Karpas-422 (cell line): Measurements from ENCODE around the gene TBC1D30. TPM values are rescaled to one million over a fixed set of nuclear protein-coding genes. Genes with fewer than 3 reads are reported as not detected.

Source experiments
- DNase-seq: peaks from one replicate; pipeline ENCODE4 v3.0.0-alpha.2; 2015
- H2AFZ ChIP-seq: fragments of 200-600 bp; sonication (generic); 2 replicates; pipeline ENCODE4 v1.6.1; 2014; ENCODE audit warnings: antibody characterized with exemption, low read length, mixed read lengths
- H3K27ac ChIP-seq: fragments of 200-600 bp; sonication (generic); 2 replicates; pipeline ENCODE4 v1.5.1; 2014; ENCODE audit warnings: mild to moderate bottlenecking, low read length, moderate library complexity
- H3K27me3 ChIP-seq: fragments of 200-600 bp; sonication (generic); 2 replicates; pipeline ENCODE4 v1.6.1; 2014; ENCODE audit warnings: low read length, mixed read lengths
- H3K36me3 ChIP-seq: fragments of 200-600 bp; sonication (generic); 2 replicates; pipeline ENCODE4 v1.6.1; 2014; ENCODE audit warnings: low read length, mixed read lengths; ENCODE audit not compliant: insufficient read depth
- H3K4me1 ChIP-seq: fragments of 200-600 bp; sonication (generic); 2 replicates; pipeline ENCODE4 v1.6.1; 2014; ENCODE audit warnings: mild to moderate bottlenecking, low read length, mixed read lengths
- H3K4me2 ChIP-seq: fragments of 200-600 bp; sonication (generic); 2 replicates; pipeline ENCODE4 v1.6.1; 2014; ENCODE audit warnings: low read length, low read depth, mild to moderate bottlenecking; ENCODE audit not compliant: poor library complexity, severe bottlenecking
- H3K4me3 ChIP-seq: fragments of 200-600 bp; sonication (generic); 2 replicates; pipeline ENCODE4 v1.5.1; 2014; ENCODE audit warnings: mild to moderate bottlenecking, antibody characterized with exemption, low read length, mixed read lengths
- H3K79me2 ChIP-seq: fragments of 200-600 bp; sonication (generic); 2 replicates; pipeline ENCODE4 v1.6.1; 2014; ENCODE audit warnings: mild to moderate bottlenecking, low read length, mixed read lengths
- H3K9ac ChIP-seq: fragments of 200-600 bp; sonication (generic); 2 replicates; pipeline ENCODE4 v1.6.0; 2014; ENCODE audit warnings: low read length
- H3K9me2 ChIP-seq: fragments of 200-600 bp; sonication (generic), shearing (Covaris generic); replicated peaks from 2 replicates; pipeline ENCODE4 v1.6.0; 2014; ENCODE audit warnings: mild to moderate bottlenecking, low read length, moderate library complexity; ENCODE audit not compliant: insufficient read depth
- H3K9me3 ChIP-seq: fragments of 300-700, 200-600 bp; sonication (generic); 2 replicates; pipeline ENCODE4 v1.6.1; 2014; ENCODE audit warnings: low read length, mixed read lengths
- H4K20me1 ChIP-seq: fragments of 200-600 bp; sonication (generic); 2 replicates; pipeline ENCODE4 v1.6.1; 2014; ENCODE audit warnings: mild to moderate bottlenecking, antibody characterized with exemption, low read length, low read depth; ENCODE audit not compliant: insufficient read depth
- total RNA-seq: library from RNA; depleted of rRNA; stranded (reverse); fragments of >200 nt; shearing (Covaris generic); gene quantifications from 2 replicates; pipeline ENCODE4 v1.2.3, GENCODE V29; 2014; ENCODE audit warnings: low replicate concordance

The TBC1D30 gene
- total RNA-seq, 1 experiment from 2014 or later, result 7.1 TPM

GRCh38 chr12:64894827-64895475 lies 70.5 kb downstream of the TBC1D30 start:
- H3K4me1 ChIP-seq, result no peaks in the 10 kb centered on the region
- H3K36me3 ChIP-seq, result no peaks in the 10 kb centered on the region
- no peaks in the 10 kb centered on the region for H4K20me1 ChIP-seq
- no peak for DNase-seq
- no peak overlapping the region for H3K27ac ChIP-seq
- no peak overlapping the region for H3K9ac ChIP-seq
- H3K79me2 ChIP-seq, result no peaks in the 10 kb centered on the region
- H3K27me3 ChIP-seq, result no peaks in the 10 kb centered on the region
- H3K4me3 ChIP-seq, result no peak overlapping the region
- H3K4me2 ChIP-seq, result no peak overlapping the region
- no peaks in the 10 kb centered on the region for H3K9me2 ChIP-seq
- H3K9me3 ChIP-seq, result no peaks in the 10 kb centered on the region
- no peak overlapping the region for H2AFZ ChIP-seq

DNA sequence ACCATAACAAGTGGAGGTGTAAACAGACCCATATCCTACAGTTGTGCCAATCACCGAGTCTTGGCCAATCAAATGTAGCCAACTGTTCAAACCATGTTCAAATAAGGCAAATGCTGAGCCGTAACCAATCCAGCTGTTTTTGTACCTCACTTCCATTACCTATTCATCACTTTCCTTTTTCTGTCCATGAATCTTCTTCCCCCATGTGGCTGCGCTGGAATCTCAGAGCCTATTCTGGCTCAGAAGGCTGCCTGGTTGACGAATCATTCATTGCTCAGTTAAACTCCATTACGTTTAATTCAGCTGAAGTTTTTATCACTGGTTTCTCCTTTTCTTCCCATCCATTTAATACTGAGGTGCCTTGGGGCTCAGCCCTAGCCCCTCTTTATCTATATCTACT lies 71.1 kb downstream of the TBC1D30 start:
- no peak overlapping the region for H2AFZ ChIP-seq
- H4K20me1 ChIP-seq, result no peaks in the 10 kb centered on the region
- H3K9me2 ChIP-seq, result no peaks in the 10 kb centered on the region
- H3K9me3 ChIP-seq, result no peaks in the 10 kb centered on the region
- H3K36me3 ChIP-seq, result no peaks in the 10 kb centered on the region
- no peak overlapping the region for H3K4me2 ChIP-seq
- no peak overlapping the region for H3K4me3 ChIP-seq
- no peak overlapping the region for H3K27ac ChIP-seq
- H3K79me2 ChIP-seq, result no peaks in the 10 kb centered on the region
- no peak for DNase-seq
- H3K27me3 ChIP-seq, result no peaks in the 10 kb centered on the region
- no peak overlapping the region for H3K9ac ChIP-seq
- H3K4me1 ChIP-seq, result no peaks in the 10 kb centered on the region

GRCh38 chr12:64900540-64900939 lies 76.1 kb downstream of the TBC1D30 start:
- H3K4me1 ChIP-seq, result no peaks in the 10 kb centered on the region
- no peaks in the 10 kb centered on the region for H3K9me3 ChIP-seq
- H3K79me2 ChIP-seq, result no peaks in the 10 kb centered on the region
- no peaks in the 10 kb centered on the region for H4K20me1 ChIP-seq
- H3K9ac ChIP-seq, result no peak overlapping the region
- H3K9me2 ChIP-seq, result no peaks in the 10 kb centered on the region
- H3K36me3 ChIP-seq, result no peaks in the 10 kb centered on the region
- no peak overlapping the region for H2AFZ ChIP-seq
- DNase-seq, result no peak
- H3K4me2 ChIP-seq, result no peak overlapping the region
- H3K27me3 ChIP-seq, result no peaks in the 10 kb centered on the region
- no peak overlapping the region for H3K27ac ChIP-seq
- H3K4me3 ChIP-seq, result no peak overlapping the region

DNA sequence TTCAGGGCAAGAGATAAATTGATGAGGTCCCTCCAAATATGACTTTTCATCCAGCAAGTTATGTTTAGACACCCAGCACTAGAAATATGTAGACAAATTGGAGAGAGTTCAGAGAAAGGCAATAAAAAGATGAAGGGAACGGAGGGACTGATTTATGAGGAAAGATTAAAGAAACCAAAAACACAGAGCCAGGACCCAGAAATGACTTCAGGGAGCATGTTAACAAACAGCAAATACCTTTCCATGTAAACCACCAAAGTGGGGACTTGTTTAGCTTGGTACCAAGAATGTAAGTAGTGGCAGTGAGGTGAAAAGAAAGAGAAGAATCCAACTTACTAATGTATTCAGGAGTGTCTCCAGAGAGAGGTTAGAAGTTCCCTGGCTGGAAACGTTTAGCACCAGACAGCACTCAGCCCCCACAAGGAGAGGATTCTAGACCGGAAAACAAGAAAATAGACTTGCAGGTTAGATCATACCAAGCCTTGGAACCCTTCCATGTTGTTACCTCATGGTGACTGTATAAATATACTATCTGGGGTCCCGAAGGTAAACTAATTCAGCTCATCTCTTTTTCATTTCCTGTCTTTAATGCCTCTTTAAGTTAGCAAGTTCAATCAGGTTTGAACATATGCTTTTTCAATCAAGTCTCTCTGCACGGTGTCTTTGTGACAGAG lies 79.2 kb downstream of the TBC1D30 start:
- no peak overlapping the region for H3K9ac ChIP-seq
- H3K27me3 ChIP-seq, result no peaks in the 10 kb centered on the region
- H4K20me1 ChIP-seq, result no peaks in the 10 kb centered on the region
- no peak overlapping the region for H3K4me2 ChIP-seq
- no peak overlapping the region for H3K27ac ChIP-seq
- H3K4me3 ChIP-seq, result no peak overlapping the region
- H3K36me3 ChIP-seq, result no peaks in the 10 kb centered on the region
- DNase-seq, result no peak
- no peak overlapping the region for H2AFZ ChIP-seq
- no peaks in the 10 kb centered on the region for H3K4me1 ChIP-seq
- H3K9me3 ChIP-seq, result no peaks in the 10 kb centered on the region
- no peaks in the 10 kb centered on the region for H3K9me2 ChIP-seq
- H3K79me2 ChIP-seq, result no peaks in the 10 kb centered on the region

DNA sequence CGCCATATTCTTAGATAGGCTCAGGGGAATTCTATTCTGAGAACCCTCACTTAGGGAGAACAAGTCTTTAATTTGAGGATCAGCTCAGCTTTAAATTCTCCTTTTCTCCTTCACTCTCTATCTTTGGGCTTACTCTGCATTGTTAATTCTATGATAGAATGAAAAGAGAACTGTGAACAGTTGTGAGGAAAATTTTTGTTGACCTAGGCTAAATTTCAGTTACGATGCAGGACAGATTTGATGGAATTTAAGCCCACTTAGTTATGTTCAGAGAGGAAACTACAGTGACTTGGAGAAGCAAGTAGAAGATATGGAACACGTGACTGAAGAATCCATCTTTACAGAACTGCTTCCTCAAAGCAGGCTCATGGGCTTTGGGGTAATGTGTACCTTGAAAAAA lies 82.7 kb downstream of the TBC1D30 start:
- Histone ChIP-seq H2AFZ (no peak overlapping the region), H3K4me3 (no peak overlapping the region)

GRCh38 chr12:64909124-64909523 lies 84.7 kb downstream of the TBC1D30 start:
- Histone ChIP-seq H3K9me2 (no peaks in the 10 kb centered on the region), H3K27me3 (no peaks in the 10 kb centered on the region), H2AFZ (no peak overlapping the region), H3K36me3 (no peaks in the 10 kb centered on the region), H3K4me2 (no peak overlapping the region), H3K4me3 (no peak overlapping the region), H3K9ac (no peak overlapping the region), H3K27ac (no peak overlapping the region), H3K9me3 (no peaks in the 10 kb centered on the region), H3K79me2 (no peaks in the 10 kb centered on the region), H4K20me1 (no peaks in the 10 kb centered on the region), H3K4me1 (no peaks in the 10 kb centered on the region)
- no peak for DNase-seq

More for the DNA sequence above, 82.7 kb downstream of the TBC1D30 start:
- H3K79me2 ChIP-seq, result no peaks in the 10 kb centered on the region
- no peaks in the 10 kb centered on the region for H4K20me1 ChIP-seq
- no peaks in the 10 kb centered on the region for H3K9me3 ChIP-seq
- DNase-seq, result no peak
- no peak overlapping the region for H3K9ac ChIP-seq
- no peaks in the 10 kb centered on the region for H3K9me2 ChIP-seq
- H3K27me3 ChIP-seq, result no peaks in the 10 kb centered on the region
- H3K4me2 ChIP-seq, result no peak overlapping the region
- H3K27ac ChIP-seq, result no peak overlapping the region
- no peaks in the 10 kb centered on the region for H3K36me3 ChIP-seq
- no peaks in the 10 kb centered on the region for H3K4me1 ChIP-seq

DNA sequence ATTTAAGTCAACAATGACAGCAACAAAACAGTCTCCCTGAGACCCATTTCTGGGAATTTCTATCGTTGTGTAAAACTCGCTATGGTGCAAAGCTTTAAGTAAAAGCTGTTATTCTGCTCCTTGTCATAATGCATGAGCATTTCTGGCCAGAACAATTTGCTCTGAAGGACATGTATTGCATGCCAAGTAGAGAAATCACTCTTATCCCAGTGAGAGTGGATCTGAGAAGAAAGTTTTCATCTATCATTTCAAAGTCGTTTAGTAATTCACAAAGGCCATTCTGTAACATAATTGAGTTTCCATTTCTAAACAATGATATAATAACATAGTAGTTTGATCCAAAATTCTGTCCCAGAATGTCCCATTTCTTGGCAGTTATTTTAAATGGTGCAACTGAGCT lies 86.6 kb downstream of the TBC1D30 start:
- Histone ChIP-seq H4K20me1 (no peaks in the 10 kb centered on the region), H3K27me3 (no peaks in the 10 kb centered on the region), H3K9me2 (no peaks in the 10 kb centered on the region), H3K4me2 (no peak overlapping the region), H3K27ac (no peak overlapping the region), H3K4me1 (no peaks in the 10 kb centered on the region), H3K79me2 (no peaks in the 10 kb centered on the region), H2AFZ (no peak overlapping the region), H3K4me3 (no peak overlapping the region), H3K36me3 (no peaks in the 10 kb centered on the region), H3K9me3 (no peaks in the 10 kb centered on the region), H3K9ac (no peak overlapping the region)
- no peak for DNase-seq

- Histone ChIP-seq H3K27ac (no peak overlapping the region), H3K9me3 (no peaks in the 10 kb centered on the region), H3K4me1 (no peaks in the 10 kb centered on the region), H4K20me1 (no peaks in the 10 kb centered on the region), H3K27me3 (no peaks in the 10 kb centered on the region), H3K4me2 (no peak overlapping the region), H3K9ac (no peak overlapping the region), H3K4me3 (no peak overlapping the region), H3K79me2 (no peaks in the 10 kb centered on the region), H3K36me3 (no peaks in the 10 kb centered on the region), H3K9me2 (no peaks in the 10 kb centered on the region), H2AFZ (no peak overlapping the region)
- DNase-seq, result no peak
Observed at GRCh38 chr12:64911912-64912311, 87.5 kb downstream of the TBC1D30 start.
